ENCODE measurements around the gene MAGI2. TPM values are rescaled to one million over a fixed set of nuclear protein-coding genes. Genes with fewer than 3 reads are reported as not detected.
A peak's percentile ranks its signal among the peaks of the same experiment; 100 is the strongest.

The MAGI2 gene
- total and polyA plus RNA-seq, 2 experiments from 2014 or later, result 3.5 to 4.1 TPM

- WGBS, 2 experiments (ENCODE audit: low coverage in 1 of 2, low lambda C conversion rate in 2 of 2, missing lambda C conversion rate in 2 of 2), result 92 to 94% methylated on average over 2 of the region's 2 CpGs
- no peak overlapping the region for H3K4me2 ChIP-seq (ENCODE audit: unreplicated experiment)
- H3F3A ChIP-seq (ENCODE audit: insufficient read depth), result peaks cover 3% of the 10 kb centered on the region
- H3K27ac ChIP-seq, result no peak overlapping the region
- H3K27me3 ChIP-seq (replicated peaks; ENCODE audit: insufficient read depth), result no peaks in the 10 kb centered on the region
- no peak overlapping the region for H3K9ac ChIP-seq
- no peaks in the 10 kb centered on the region for H3K9me3 ChIP-seq (ENCODE audit: low read depth)
- no peaks in the 10 kb centered on the region for H4K20me1 ChIP-seq (ENCODE audit: insufficient read depth)
- H3K9me2 ChIP-seq (ENCODE audit: insufficient read depth), result no peaks in the 10 kb centered on the region
- H3K79me2 ChIP-seq (ENCODE audit: insufficient read depth), result no peaks in the 10 kb centered on the region
- no peak for DNase-seq
- H3K36me3 ChIP-seq (ENCODE audit: low read depth), result no peaks in the 10 kb centered on the region
- no peak for TF ChIP-seq EZH2 (IDR thresholded peaks at IDR 0.05; ENCODE audit: insufficient read depth, poor library complexity, severe bottlenecking)
- TF ChIP-seq EZH2phosphoT487 (IDR thresholded peaks at IDR 0.05; ENCODE audit: insufficient read depth, low read depth), result no peak
- peaks cover 15% of the 10 kb centered on the region for H3K4me1 ChIP-seq (ENCODE audit: insufficient read depth)
- no peak overlapping the region for H3K4me3 ChIP-seq
- no peak overlapping the region for H2AFZ ChIP-seq
- in situ Hi-C loops (cut with MboI), result no loop called here
Observed at GRCh38 chr7:78441737-78442136, 1011.7 kb downstream of the MAGI2 start.

- Histone ChIP-seq H3K4me3 (no peak overlapping the region), H3K36me3 (ENCODE audit: low read depth) (no peaks in the 10 kb centered on the region), H3K9me2 (ENCODE audit: insufficient read depth) (no peaks in the 10 kb centered on the region), H3K27me3 (replicated peaks; ENCODE audit: insufficient read depth) (no peaks in the 10 kb centered on the region), H3F3A (ENCODE audit: insufficient read depth) (peaks cover 7% of the 10 kb centered on the region), H3K27ac (no peak overlapping the region), H3K9me3 (ENCODE audit: low read depth) (no peaks in the 10 kb centered on the region), H3K4me1 (ENCODE audit: insufficient read depth) (peaks cover 17% of the 10 kb centered on the region), H3K4me2 (ENCODE audit: unreplicated experiment) (no peak overlapping the region), H3K9ac (no peak overlapping the region), H3K79me2 (ENCODE audit: insufficient read depth) (no peaks in the 10 kb centered on the region), H2AFZ (no peak overlapping the region), H4K20me1 (ENCODE audit: insufficient read depth) (no peaks in the 10 kb centered on the region)
- WGBS, 2 experiments (ENCODE audit: low coverage in 1 of 2, low lambda C conversion rate in 2 of 2, missing lambda C conversion rate in 2 of 2), result 82 to 84% methylated on average over 7 of the region's 7 CpGs
- DNase-seq, result no peak
- in situ Hi-C loops (cut with MboI), result no loop called here
- TF ChIP-seq EZH2phosphoT487 (IDR thresholded peaks at IDR 0.05; ENCODE audit: insufficient read depth, low read depth) (no peak), EZH2 (IDR thresholded peaks at IDR 0.05; ENCODE audit: insufficient read depth, poor library complexity, severe bottlenecking) (no peak)
Observed at GRCh38 chr7:78438433-78438832, 1015.0 kb downstream of the MAGI2 start.

GRCh38 chr7:78437118-78437517 is 1016.3 kb downstream of the MAGI2 start:
- H3K9me2 ChIP-seq (ENCODE audit: insufficient read depth), result no peaks in the 10 kb centered on the region
- no peaks in the 10 kb centered on the region for H3K27me3 ChIP-seq (replicated peaks; ENCODE audit: insufficient read depth)
- H3K4me3 ChIP-seq, result peak overlapping the region; percentile 42; the same call in 1 of the 2 replicates
- TF ChIP-seq EZH2 (IDR thresholded peaks at IDR 0.05; ENCODE audit: insufficient read depth, poor library complexity, severe bottlenecking) (no peak), EZH2phosphoT487 (IDR thresholded peaks at IDR 0.05; ENCODE audit: insufficient read depth, low read depth) (no peak)
- DNase-seq, result peak; percentile 78
- in situ Hi-C loops (cut with MboI), result no loop called here
- peaks cover 7% of the 10 kb centered on the region for H3F3A ChIP-seq (ENCODE audit: insufficient read depth)
- peak overlapping the region; percentile 44; the same call in 1 of the 2 replicates for H2AFZ ChIP-seq
- H3K9ac ChIP-seq, result peak overlapping the region; percentile 33; the same call in 1 of the 2 replicates
- H3K9me3 ChIP-seq (ENCODE audit: low read depth), result no peaks in the 10 kb centered on the region
- H3K79me2 ChIP-seq (ENCODE audit: insufficient read depth), result no peaks in the 10 kb centered on the region
- H3K4me1 ChIP-seq (ENCODE audit: insufficient read depth), result peaks cover 17% of the 10 kb centered on the region
- H3K4me2 ChIP-seq (ENCODE audit: unreplicated experiment), result peak overlapping the region; percentile 82
- WGBS, 2 experiments (ENCODE audit: low coverage in 1 of 2, low lambda C conversion rate in 2 of 2, missing lambda C conversion rate in 2 of 2), result 26 to 31% methylated on average over 5 of the region's 5 CpGs
- H4K20me1 ChIP-seq (ENCODE audit: insufficient read depth), result no peaks in the 10 kb centered on the region
- no peaks in the 10 kb centered on the region for H3K36me3 ChIP-seq (ENCODE audit: low read depth)
- peak overlapping the region; percentile 58 for H3K27ac ChIP-seq

- Histone ChIP-seq H3K4me1 (ENCODE audit: insufficient read depth) (peaks cover 17% of the 10 kb centered on the region), H3F3A (ENCODE audit: insufficient read depth) (peaks cover 7% of the 10 kb centered on the region), H4K20me1 (ENCODE audit: insufficient read depth) (no peaks in the 10 kb centered on the region), H3K4me3 (no peak overlapping the region), H3K4me2 (ENCODE audit: unreplicated experiment) (no peak overlapping the region), H3K36me3 (ENCODE audit: low read depth) (no peaks in the 10 kb centered on the region), H3K79me2 (ENCODE audit: insufficient read depth) (no peaks in the 10 kb centered on the region), H2AFZ (no peak overlapping the region), H3K9me3 (ENCODE audit: low read depth) (no peaks in the 10 kb centered on the region), H3K27ac (no peak overlapping the region), H3K27me3 (replicated peaks; ENCODE audit: insufficient read depth) (no peaks in the 10 kb centered on the region), H3K9ac (no peak overlapping the region), H3K9me2 (ENCODE audit: insufficient read depth) (no peaks in the 10 kb centered on the region)
- DNase-seq, result peak; percentile 8
- in situ Hi-C loops (cut with MboI), result no loop called here
- no peak for TF ChIP-seq EZH2phosphoT487 (IDR thresholded peaks at IDR 0.05; ENCODE audit: insufficient read depth, low read depth)
- no peak for TF ChIP-seq EZH2 (IDR thresholded peaks at IDR 0.05; ENCODE audit: insufficient read depth, poor library complexity, severe bottlenecking)
- WGBS, 2 experiments (ENCODE audit: low coverage in 1 of 2, low lambda C conversion rate in 2 of 2, missing lambda C conversion rate in 2 of 2), result 40 to 45% methylated on average over 4 of the region's 4 CpGs
Observed at GRCh38 chr7:78435355-78435754, 1018.1 kb downstream of the MAGI2 start.

- Histone ChIP-seq H4K20me1 (ENCODE audit: insufficient read depth) (no peaks in the 10 kb centered on the region), H3K4me1 (ENCODE audit: insufficient read depth) (peaks cover 17% of the 10 kb centered on the region), H3K79me2 (ENCODE audit: insufficient read depth) (no peaks in the 10 kb centered on the region), H3K9me2 (ENCODE audit: insufficient read depth) (no peaks in the 10 kb centered on the region), H3K27me3 (replicated peaks; ENCODE audit: insufficient read depth) (no peaks in the 10 kb centered on the region), H3K9ac (no peak overlapping the region), H3K4me2 (ENCODE audit: unreplicated experiment) (no peak overlapping the region), H3F3A (ENCODE audit: insufficient read depth) (peaks cover 7% of the 10 kb centered on the region), H3K9me3 (ENCODE audit: low read depth) (no peaks in the 10 kb centered on the region), H3K27ac (no peak overlapping the region), H3K4me3 (no peak overlapping the region), H2AFZ (no peak overlapping the region), H3K36me3 (ENCODE audit: low read depth) (no peaks in the 10 kb centered on the region)
- TF ChIP-seq EZH2 (IDR thresholded peaks at IDR 0.05; ENCODE audit: insufficient read depth, poor library complexity, severe bottlenecking) (no peak), EZH2phosphoT487 (IDR thresholded peaks at IDR 0.05; ENCODE audit: insufficient read depth, low read depth) (no peak)
- in situ Hi-C loops (cut with MboI), result no loop called here
- no peak for DNase-seq
- 100% methylated on average over 1 of the region's 1 CpG for WGBS, 2 experiments (ENCODE audit: low coverage in 1 of 2, low lambda C conversion rate in 2 of 2, missing lambda C conversion rate in 2 of 2)
Observed at GRCh38 chr7:78434281-78434680, 1019.2 kb downstream of the MAGI2 start.
